WTC11 (cell line): Measurements from ENCODE around the gene PUM1.

Experiments
- GTF2I ChIP-seq: fragments of 250-450 bp; sonication (Bioruptor Pico); conservative IDR thresholded peaks from 2 replicates; pipeline ENCODE4 v1.4.0; 2021; ENCODE audit warnings: mild to moderate bottlenecking
- JUN ChIP-seq: sonication (generic); formaldehyde crosslinking; IDR thresholded peaks from 2 replicates; pipeline ENCODE4 v1.8.0; 2023; ENCODE audit warnings: mild to moderate bottlenecking, missing genetic modification reagents
- NFYB ChIP-seq: sonication (generic); formaldehyde crosslinking; conservative IDR thresholded peaks from 2 replicates; pipeline ENCODE4 v1.8.0; 2022; ENCODE audit warnings: low read depth, missing genetic modification reagents
- NR2C2 ChIP-seq: sonication (generic); formaldehyde crosslinking; IDR thresholded peaks from 2 replicates; pipeline ENCODE4 v1.8.0; 2022; ENCODE audit warnings: mild to moderate bottlenecking, missing genetic modification reagents
- SP1 ChIP-seq: sonication (generic); formaldehyde crosslinking; conservative IDR thresholded peaks from 2 replicates; pipeline ENCODE4 v1.8.1; 2022; ENCODE audit warnings: missing genetic modification reagents
- ZNF138 ChIP-seq: sonication (generic); formaldehyde crosslinking; conservative IDR thresholded peaks from 2 replicates; pipeline ENCODE4 v1.8.1; 2022; ENCODE audit warnings: mild to moderate bottlenecking, moderate library complexity, missing genetic modification reagents
- ZNF263 ChIP-seq: sonication (generic); formaldehyde crosslinking; IDR thresholded peaks from 2 replicates; pipeline ENCODE4 v1.8.1; 2022; ENCODE audit warnings: low read depth, mild to moderate bottlenecking, moderate library complexity, missing genetic modification reagents
- TF ChIP-seq, protein P1 (sequence below): fragments of 200-600 bp; IDR thresholded peaks from 2 replicates; pipeline ENCODE4 v1.8.0; 2022; ENCODE audit warnings: antibody characterized with exemption
- TF ChIP-seq, protein P2 (sequence below): sonication (generic); formaldehyde crosslinking; IDR thresholded peaks from 2 replicates; pipeline ENCODE4 v1.8.0; 2022; ENCODE audit warnings: mild to moderate bottlenecking, missing genetic modification reagents
- TF ChIP-seq, protein P3 (sequence below): sonication (generic); formaldehyde crosslinking; IDR thresholded peaks from 2 replicates; pipeline ENCODE4 v1.8.1; 2023; ENCODE audit warnings: mild to moderate bottlenecking, missing genetic modification reagents, moderate library complexity
- TF ChIP-seq, protein P4 (sequence below): sonication (generic); formaldehyde crosslinking; IDR thresholded peaks from 2 replicates; pipeline ENCODE4 v1.8.1; 2022; ENCODE audit warnings: low read depth, mild to moderate bottlenecking, moderate library complexity, missing genetic modification reagents, borderline replicate concordance
- TF ChIP-seq, protein P5 (sequence below): sonication (generic); formaldehyde crosslinking; conservative IDR thresholded peaks from 2 replicates; pipeline ENCODE4 v1.8.1; 2022; ENCODE audit warnings: mild to moderate bottlenecking, missing genetic modification reagents

DNA sequence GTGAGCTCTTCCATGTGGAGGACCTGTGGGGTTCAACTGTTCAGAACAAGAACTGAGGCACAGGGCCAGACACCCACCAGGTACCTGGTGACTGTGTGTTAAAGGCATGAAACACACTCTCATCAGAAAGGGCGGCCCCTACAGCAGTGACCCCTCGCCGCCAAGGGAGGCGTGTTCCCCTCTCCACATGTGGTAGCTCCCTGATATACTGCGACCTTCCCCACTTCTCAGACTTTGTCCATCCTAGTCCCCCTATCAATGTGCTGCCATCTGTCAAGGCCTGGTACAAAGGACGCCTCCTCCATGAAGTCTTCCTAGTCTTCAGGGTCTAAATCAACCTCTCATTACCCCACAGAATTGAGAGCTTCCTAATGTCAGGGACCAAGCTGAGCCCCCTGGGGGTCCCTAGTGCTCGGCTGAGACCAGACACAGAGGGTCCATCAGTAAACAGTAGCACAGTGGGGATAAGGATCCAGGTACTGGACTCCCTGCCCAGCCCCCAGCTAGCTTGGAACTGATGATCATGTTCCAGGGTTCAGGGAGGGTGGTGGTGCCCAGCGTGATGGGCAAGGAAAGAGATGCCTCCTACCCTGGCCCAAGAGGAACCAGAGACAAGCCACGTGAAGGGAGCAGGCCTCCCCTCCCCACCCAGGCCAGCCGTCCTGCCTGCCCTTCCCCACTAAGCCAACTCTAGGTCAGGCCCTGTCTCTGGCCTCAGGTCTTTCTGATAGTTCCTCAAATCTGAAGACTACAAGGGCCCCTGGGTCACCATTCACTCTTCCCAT, 167.3 kb downstream of the PUM1 start:
- TF ChIP-seq, protein P1, sequence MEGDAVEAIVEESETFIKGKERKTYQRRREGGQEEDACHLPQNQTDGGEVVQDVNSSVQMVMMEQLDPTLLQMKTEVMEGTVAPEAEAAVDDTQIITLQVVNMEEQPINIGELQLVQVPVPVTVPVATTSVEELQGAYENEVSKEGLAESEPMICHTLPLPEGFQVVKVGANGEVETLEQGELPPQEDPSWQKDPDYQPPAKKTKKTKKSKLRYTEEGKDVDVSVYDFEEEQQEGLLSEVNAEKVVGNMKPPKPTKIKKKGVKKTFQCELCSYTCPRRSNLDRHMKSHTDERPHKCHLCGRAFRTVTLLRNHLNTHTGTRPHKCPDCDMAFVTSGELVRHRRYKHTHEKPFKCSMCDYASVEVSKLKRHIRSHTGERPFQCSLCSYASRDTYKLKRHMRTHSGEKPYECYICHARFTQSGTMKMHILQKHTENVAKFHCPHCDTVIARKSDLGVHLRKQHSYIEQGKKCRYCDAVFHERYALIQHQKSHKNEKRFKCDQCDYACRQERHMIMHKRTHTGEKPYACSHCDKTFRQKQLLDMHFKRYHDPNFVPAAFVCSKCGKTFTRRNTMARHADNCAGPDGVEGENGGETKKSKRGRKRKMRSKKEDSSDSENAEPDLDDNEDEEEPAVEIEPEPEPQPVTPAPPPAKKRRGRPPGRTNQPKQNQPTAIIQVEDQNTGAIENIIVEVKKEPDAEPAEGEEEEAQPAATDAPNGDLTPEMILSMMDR, result no peak
- TF ChIP-seq GTF2I (no peak), JUN (CRISPR knock-in tag) (no peak), ZNF138 (CRISPR knock-in tag) (no peak), SP1 (CRISPR knock-in tag) (no peak), NR2C2 (no peak), ZNF263 (CRISPR knock-in tag) (no peak), NFYB (CRISPR knock-in tag) (no peak)
- TF ChIP-seq, protein P2, sequence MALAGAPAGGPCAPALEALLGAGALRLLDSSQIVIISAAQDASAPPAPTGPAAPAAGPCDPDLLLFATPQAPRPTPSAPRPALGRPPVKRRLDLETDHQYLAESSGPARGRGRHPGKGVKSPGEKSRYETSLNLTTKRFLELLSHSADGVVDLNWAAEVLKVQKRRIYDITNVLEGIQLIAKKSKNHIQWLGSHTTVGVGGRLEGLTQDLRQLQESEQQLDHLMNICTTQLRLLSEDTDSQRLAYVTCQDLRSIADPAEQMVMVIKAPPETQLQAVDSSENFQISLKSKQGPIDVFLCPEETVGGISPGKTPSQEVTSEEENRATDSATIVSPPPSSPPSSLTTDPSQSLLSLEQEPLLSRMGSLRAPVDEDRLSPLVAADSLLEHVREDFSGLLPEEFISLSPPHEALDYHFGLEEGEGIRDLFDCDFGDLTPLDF (CRISPR knock-in tag), result no peak
- TF ChIP-seq, protein P3, sequence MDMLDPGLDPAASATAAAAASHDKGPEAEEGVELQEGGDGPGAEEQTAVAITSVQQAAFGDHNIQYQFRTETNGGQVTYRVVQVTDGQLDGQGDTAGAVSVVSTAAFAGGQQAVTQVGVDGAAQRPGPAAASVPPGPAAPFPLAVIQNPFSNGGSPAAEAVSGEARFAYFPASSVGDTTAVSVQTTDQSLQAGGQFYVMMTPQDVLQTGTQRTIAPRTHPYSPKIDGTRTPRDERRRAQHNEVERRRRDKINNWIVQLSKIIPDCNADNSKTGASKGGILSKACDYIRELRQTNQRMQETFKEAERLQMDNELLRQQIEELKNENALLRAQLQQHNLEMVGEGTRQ (CRISPR knock-in tag), result no peak
- TF ChIP-seq, protein P4, sequence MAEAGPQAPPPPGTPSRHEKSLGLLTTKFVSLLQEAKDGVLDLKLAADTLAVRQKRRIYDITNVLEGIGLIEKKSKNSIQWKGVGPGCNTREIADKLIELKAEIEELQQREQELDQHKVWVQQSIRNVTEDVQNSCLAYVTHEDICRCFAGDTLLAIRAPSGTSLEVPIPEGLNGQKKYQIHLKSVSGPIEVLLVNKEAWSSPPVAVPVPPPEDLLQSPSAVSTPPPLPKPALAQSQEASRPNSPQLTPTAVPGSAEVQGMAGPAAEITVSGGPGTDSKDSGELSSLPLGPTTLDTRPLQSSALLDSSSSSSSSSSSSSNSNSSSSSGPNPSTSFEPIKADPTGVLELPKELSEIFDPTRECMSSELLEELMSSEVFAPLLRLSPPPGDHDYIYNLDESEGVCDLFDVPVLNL (CRISPR knock-in tag), result no peak
- TF ChIP-seq, protein P5, sequence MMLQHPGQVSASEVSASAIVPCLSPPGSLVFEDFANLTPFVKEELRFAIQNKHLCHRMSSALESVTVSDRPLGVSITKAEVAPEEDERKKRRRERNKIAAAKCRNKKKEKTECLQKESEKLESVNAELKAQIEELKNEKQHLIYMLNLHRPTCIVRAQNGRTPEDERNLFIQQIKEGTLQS, result no peak
